Measurements from ENCODE around the gene RSAD1.

Gene RSAD1

GRCh38 chr17:50517011-50517410 lies 38.4 kb downstream of the RSAD1 start:
- Histone ChIP-seq H3K9me3 (ENCODE audit: control insufficient read depth in 2 of 2, low read length in 2 of 2) (no peaks in the 10 kb centered on the region), H3K36me3 (ENCODE audit: control insufficient read depth in 2 of 2, insufficient read depth in 2 of 2, low read length in 2 of 2) (no peaks in the 10 kb centered on the region), H3K9ac (ENCODE audit: low read depth in 1 of 2, low read length in 2 of 2) (no peak overlapping the region), H3K27me3 (ENCODE audit: control insufficient read depth in 2 of 2, insufficient read depth in 2 of 2, low read length in 2 of 2) (no peaks in the 10 kb centered on the region), H3K4me1 (ENCODE audit: control insufficient read depth in 2 of 2, insufficient read depth in 2 of 2, low read length in 2 of 2) (peaks cover 7 to 13% of the 10 kb centered on the region in 2 donors), H3K27ac (ENCODE audit: low read depth in 2 of 2, low read length in 2 of 2) (peak overlapping the region; percentile 37 to 57), H3K4me3 (ENCODE audit: low read length in 2 of 2) (no peak overlapping the region)

DNA sequence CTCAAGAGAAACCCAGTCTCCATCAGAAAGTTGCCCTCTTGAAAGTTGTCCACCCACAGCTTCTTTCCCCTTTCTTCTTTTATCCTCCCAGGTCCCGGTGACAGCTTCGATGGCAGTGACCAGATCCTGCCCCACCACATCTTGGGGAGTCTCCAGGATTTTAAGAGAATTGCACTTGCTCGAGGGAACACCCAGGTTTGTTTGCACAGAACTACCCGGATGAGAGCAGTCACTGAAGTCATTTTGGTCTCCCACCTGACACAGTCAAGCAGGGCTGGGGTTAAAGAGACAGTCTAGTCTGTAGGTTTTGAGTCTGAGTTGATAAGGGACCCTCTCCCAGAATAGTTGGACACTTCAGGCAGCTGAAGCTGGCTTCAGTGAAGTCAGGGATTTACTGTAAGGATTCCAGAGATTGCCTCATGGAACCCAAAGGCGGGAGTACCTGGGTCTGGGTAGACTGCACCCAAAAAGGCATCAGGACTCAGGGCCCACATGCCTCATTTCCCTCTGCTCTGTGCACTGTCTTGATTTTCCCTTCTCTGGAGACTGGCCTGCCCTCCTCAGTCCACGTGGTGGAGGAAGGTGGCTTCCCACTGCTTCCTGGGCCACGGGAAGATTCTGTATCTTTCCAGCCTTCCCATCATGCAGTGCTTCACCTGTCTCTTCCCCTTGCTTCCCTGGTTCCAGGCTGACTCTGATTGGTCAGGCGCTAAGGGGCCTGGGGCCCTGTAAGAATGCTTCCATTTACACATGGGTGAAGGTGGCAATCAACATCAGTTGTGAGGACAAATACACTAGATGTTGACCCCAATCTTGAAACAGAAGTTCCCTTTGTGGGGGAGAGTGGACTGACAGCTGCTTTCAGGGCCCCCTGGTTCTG lies 39.1 kb downstream of the RSAD1 start:
- no peaks in the 10 kb centered on the region for H3K9me3 ChIP-seq (ENCODE audit: control insufficient read depth in 2 of 2, low read length in 2 of 2)
- H3K27me3 ChIP-seq (ENCODE audit: control insufficient read depth in 2 of 2, insufficient read depth in 2 of 2, low read length in 2 of 2) = no peaks in the 10 kb centered on the region
- no peaks in the 10 kb centered on the region for H3K36me3 ChIP-seq (ENCODE audit: control insufficient read depth in 2 of 2, insufficient read depth in 2 of 2, low read length in 2 of 2)
- H3K9ac ChIP-seq (ENCODE audit: low read depth in 1 of 2, low read length in 2 of 2) = no peak overlapping the region
- peaks cover 4 to 7% of the 10 kb centered on the region in 2 donors for H3K4me1 ChIP-seq (ENCODE audit: control insufficient read depth in 2 of 2, insufficient read depth in 2 of 2, low read length in 2 of 2)
- H3K27ac ChIP-seq (ENCODE audit: low read depth in 2 of 2, low read length in 2 of 2) = peak overlapping the region; percentile 37 to 65
- H3K4me3 ChIP-seq (ENCODE audit: low read length in 2 of 2) = no peak overlapping the region

DNA sequence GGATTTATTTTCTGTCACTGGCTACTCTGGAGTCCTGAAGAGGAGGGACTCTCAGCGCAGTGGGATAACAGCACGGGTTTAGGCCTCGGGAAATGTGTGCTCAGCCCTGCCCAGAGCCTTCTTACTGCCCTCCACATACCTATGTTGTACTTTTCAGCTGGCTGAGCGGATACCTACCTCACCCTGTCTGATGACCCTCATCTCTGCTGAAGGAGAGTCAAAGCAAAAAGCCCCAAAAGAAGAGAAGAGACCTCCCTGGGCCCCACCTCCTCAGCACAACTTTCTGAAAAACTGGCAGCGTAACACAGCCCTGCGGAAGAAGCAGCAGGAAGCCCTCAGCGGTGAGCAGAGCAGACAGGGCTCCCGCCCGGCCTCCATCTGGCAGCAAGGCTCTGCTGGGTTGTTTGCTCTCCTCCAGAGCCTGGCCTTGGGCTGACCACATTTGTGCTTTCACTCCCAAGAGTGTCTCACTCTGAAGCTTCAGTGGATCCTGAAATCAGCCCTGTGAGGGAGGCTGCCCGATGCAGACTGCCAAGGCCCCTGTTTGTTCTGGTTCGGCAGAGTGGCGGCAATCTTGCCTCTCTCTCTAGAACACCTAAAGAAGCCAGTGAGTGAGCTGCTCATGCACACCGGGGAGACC lies 39.8 kb downstream of the RSAD1 start:
- Histone ChIP-seq H3K4me3 (ENCODE audit: low read length in 2 of 2) (no peak overlapping the region), H3K27me3 (ENCODE audit: control insufficient read depth in 2 of 2, insufficient read depth in 2 of 2, low read length in 2 of 2) (no peaks in the 10 kb centered on the region), H3K4me1 (ENCODE audit: control insufficient read depth in 2 of 2, insufficient read depth in 2 of 2, low read length in 2 of 2) (peaks cover 4 to 7% of the 10 kb centered on the region in 2 donors), H3K9me3 (ENCODE audit: control insufficient read depth in 2 of 2, low read length in 2 of 2) (no peaks in the 10 kb centered on the region), H3K36me3 (ENCODE audit: control insufficient read depth in 2 of 2, insufficient read depth in 2 of 2, low read length in 2 of 2) (no peaks in the 10 kb centered on the region), H3K9ac (ENCODE audit: low read depth in 1 of 2, low read length in 2 of 2) (peak overlapping the region; percentile 12 to 14), H3K27ac (ENCODE audit: low read depth in 2 of 2, low read length in 2 of 2) (peak overlapping the region; percentile 2 to 65)

GRCh38 chr17:50519141-50519834 lies 40.6 kb downstream of the RSAD1 start:
- H3K36me3 ChIP-seq (ENCODE audit: control insufficient read depth in 2 of 2, insufficient read depth in 2 of 2, low read length in 2 of 2) = no peaks in the 10 kb centered on the region
- H3K9me3 ChIP-seq (ENCODE audit: control insufficient read depth in 2 of 2, low read length in 2 of 2) = no peaks in the 10 kb centered on the region
- H3K4me3 ChIP-seq (ENCODE audit: low read length in 2 of 2) = no peak overlapping the region
- H3K9ac ChIP-seq (ENCODE audit: low read depth in 1 of 2, low read length in 2 of 2) = no peak overlapping the region
- peaks cover 4 to 7% of the 10 kb centered on the region in 2 donors for H3K4me1 ChIP-seq (ENCODE audit: control insufficient read depth in 2 of 2, insufficient read depth in 2 of 2, low read length in 2 of 2)
- H3K27ac ChIP-seq (ENCODE audit: low read depth in 2 of 2, low read length in 2 of 2) = no peak overlapping the region
- no peaks in the 10 kb centered on the region for H3K27me3 ChIP-seq (ENCODE audit: control insufficient read depth in 2 of 2, insufficient read depth in 2 of 2, low read length in 2 of 2)

DNA sequence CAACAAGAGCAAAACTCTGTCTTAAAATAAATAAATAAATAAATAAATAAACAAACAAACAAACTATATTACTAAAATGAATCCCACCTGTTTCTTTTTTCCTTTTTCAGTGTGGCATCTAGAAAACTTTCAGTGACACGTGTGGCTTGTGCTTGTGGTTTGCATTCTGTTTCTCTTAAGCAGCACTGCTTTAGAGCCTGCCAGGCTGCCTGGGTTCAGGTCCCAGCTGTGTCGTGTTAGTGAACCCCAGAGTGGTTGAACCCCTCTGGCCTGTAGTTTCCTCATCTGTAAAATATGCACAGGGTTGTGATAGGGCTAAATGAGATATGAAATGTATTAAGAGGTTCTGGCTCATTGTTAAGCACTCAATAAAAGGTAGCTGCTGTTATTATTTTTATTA lies 41.8 kb downstream of the RSAD1 start:
- H3K27ac ChIP-seq (ENCODE audit: low read depth in 2 of 2, low read length in 2 of 2) = no peak overlapping the region
- H3K4me1 ChIP-seq (ENCODE audit: control insufficient read depth in 2 of 2, insufficient read depth in 2 of 2, low read length in 2 of 2) = peaks cover 4 to 7% of the 10 kb centered on the region in 2 donors
- no peaks in the 10 kb centered on the region for H3K27me3 ChIP-seq (ENCODE audit: control insufficient read depth in 2 of 2, insufficient read depth in 2 of 2, low read length in 2 of 2)
- H3K4me3 ChIP-seq (ENCODE audit: low read length in 2 of 2) = no peak overlapping the region
- H3K9me3 ChIP-seq (ENCODE audit: control insufficient read depth in 2 of 2, low read length in 2 of 2) = no peaks in the 10 kb centered on the region
- H3K36me3 ChIP-seq (ENCODE audit: control insufficient read depth in 2 of 2, insufficient read depth in 2 of 2, low read length in 2 of 2) = no peaks in the 10 kb centered on the region
- H3K9ac ChIP-seq (ENCODE audit: low read depth in 1 of 2, low read length in 2 of 2) = no peak overlapping the region

- no peak overlapping the region for H3K27ac ChIP-seq (ENCODE audit: low read depth in 2 of 2, low read length in 2 of 2)
- peaks cover 4 to 7% of the 10 kb centered on the region in 2 donors for H3K4me1 ChIP-seq (ENCODE audit: control insufficient read depth in 2 of 2, insufficient read depth in 2 of 2, low read length in 2 of 2)
- H3K27me3 ChIP-seq (ENCODE audit: control insufficient read depth in 2 of 2, insufficient read depth in 2 of 2, low read length in 2 of 2) = no peaks in the 10 kb centered on the region
- H3K9me3 ChIP-seq (ENCODE audit: control insufficient read depth in 2 of 2, low read length in 2 of 2) = no peaks in the 10 kb centered on the region
- H3K9ac ChIP-seq (ENCODE audit: low read depth in 1 of 2, low read length in 2 of 2) = no peak overlapping the region
- no peak overlapping the region for H3K4me3 ChIP-seq (ENCODE audit: low read length in 2 of 2)
- H3K36me3 ChIP-seq (ENCODE audit: control insufficient read depth in 2 of 2, insufficient read depth in 2 of 2, low read length in 2 of 2) = no peaks in the 10 kb centered on the region
These were observed 42.9 kb downstream of the RSAD1 start for GRCh38 chr17:50521514-50521913.

DNA sequence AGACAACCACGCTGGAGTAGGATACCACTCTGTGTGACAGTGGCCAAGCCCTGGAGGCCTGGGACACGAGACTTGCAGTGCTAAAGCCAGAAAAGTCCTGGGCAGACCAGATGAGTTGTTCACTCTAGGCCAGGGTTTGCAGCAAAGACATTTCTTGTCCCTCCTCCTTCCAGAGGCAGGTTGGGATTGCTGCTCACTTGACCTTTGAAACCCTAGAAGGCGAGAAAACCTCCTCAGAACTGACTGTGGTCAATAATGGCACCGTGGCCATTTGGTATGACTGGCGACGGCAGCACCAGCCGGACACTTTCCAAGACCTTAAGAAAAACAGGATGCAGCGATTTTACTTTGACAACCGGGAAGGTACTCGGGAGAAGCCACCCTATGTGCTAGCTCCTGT lies 44.1 kb downstream of the RSAD1 start:
- H3K9me3 ChIP-seq (ENCODE audit: control insufficient read depth in 2 of 2, low read length in 2 of 2) = no peaks in the 10 kb centered on the region
- no peak overlapping the region for H3K4me3 ChIP-seq (ENCODE audit: low read length in 2 of 2)
- H3K36me3 ChIP-seq (ENCODE audit: control insufficient read depth in 2 of 2, insufficient read depth in 2 of 2, low read length in 2 of 2) = no peaks in the 10 kb centered on the region
- H3K9ac ChIP-seq (ENCODE audit: low read depth in 1 of 2, low read length in 2 of 2) = no peak overlapping the region
- no peak overlapping the region for H3K27ac ChIP-seq (ENCODE audit: low read depth in 2 of 2, low read length in 2 of 2)
- H3K4me1 ChIP-seq (ENCODE audit: control insufficient read depth in 2 of 2, insufficient read depth in 2 of 2, low read length in 2 of 2) = peaks cover 2 to 6% of the 10 kb centered on the region in 2 donors
- H3K27me3 ChIP-seq (ENCODE audit: control insufficient read depth in 2 of 2, insufficient read depth in 2 of 2, low read length in 2 of 2) = no peaks in the 10 kb centered on the region

DNA sequence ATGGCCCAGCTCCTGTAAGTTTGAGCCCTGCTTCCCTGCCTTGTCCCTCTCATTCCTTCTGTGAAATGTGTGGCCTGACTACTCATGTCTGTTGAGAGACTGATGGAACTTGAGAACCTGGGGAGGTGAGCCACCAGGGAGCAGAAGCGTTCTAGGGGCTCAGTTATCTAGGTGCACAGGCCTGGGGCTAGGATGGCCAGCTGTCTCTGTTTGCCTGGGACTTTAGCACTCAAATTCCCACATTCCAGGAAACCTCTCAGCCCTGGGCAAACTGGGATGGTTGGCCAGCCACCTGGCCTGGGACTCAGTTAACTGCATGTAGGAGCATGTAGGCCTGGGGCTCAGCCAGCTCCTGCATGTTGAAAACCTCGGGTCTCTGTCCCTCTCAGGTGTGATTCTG lies 44.5 kb downstream of the RSAD1 start:
- Histone ChIP-seq H3K9me3 (ENCODE audit: control insufficient read depth in 2 of 2, low read length in 2 of 2) (no peaks in the 10 kb centered on the region), H3K4me1 (ENCODE audit: control insufficient read depth in 2 of 2, insufficient read depth in 2 of 2, low read length in 2 of 2) (peaks cover 0 to 3% of the 10 kb centered on the region in 2 donors), H3K27me3 (ENCODE audit: control insufficient read depth in 2 of 2, insufficient read depth in 2 of 2, low read length in 2 of 2) (no peaks in the 10 kb centered on the region), H3K4me3 (ENCODE audit: low read length in 2 of 2) (no peak overlapping the region), H3K36me3 (ENCODE audit: control insufficient read depth in 2 of 2, insufficient read depth in 2 of 2, low read length in 2 of 2) (no peaks in the 10 kb centered on the region), H3K9ac (ENCODE audit: low read depth in 1 of 2, low read length in 2 of 2) (no peak overlapping the region), H3K27ac (ENCODE audit: low read depth in 2 of 2, low read length in 2 of 2) (no peak overlapping the region)

DNA sequence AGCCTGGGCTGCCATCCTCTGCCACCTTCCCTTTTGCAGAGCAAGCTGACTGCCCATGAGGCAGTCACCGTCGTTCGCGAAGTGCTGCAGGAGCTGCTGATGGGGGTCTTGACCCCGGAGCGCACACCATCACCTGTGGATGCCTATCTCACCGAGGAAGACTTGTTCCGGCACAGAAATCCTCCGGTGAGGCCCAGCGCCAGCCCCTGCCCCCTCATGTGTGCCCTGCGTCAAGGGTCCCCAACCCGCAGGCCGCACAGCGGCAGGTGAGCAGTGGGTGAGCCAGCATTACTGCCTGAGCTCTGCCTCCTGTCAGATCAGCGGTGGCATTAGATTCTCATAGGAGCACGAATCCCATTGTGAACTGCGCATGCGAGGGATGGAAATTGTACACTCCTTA lies 46.2 kb downstream of the RSAD1 start:
- Histone ChIP-seq H3K9ac (ENCODE audit: low read depth in 1 of 2, low read length in 2 of 2) (no peak overlapping the region), H3K27ac (ENCODE audit: low read depth in 2 of 2, low read length in 2 of 2) (no peak overlapping the region), H3K27me3 (ENCODE audit: control insufficient read depth in 2 of 2, insufficient read depth in 2 of 2, low read length in 2 of 2) (no peaks in the 10 kb centered on the region), H3K36me3 (ENCODE audit: control insufficient read depth in 2 of 2, insufficient read depth in 2 of 2, low read length in 2 of 2) (no peaks in the 10 kb centered on the region), H3K9me3 (ENCODE audit: control insufficient read depth in 2 of 2, low read length in 2 of 2) (no peaks in the 10 kb centered on the region), H3K4me1 (ENCODE audit: control insufficient read depth in 2 of 2, insufficient read depth in 2 of 2, low read length in 2 of 2) (peaks cover 0 to 2% of the 10 kb centered on the region in 2 donors), H3K4me3 (ENCODE audit: low read length in 2 of 2) (no peak overlapping the region)
